Neuronal stem cell (in vitro differentiated cells): Measurements from ENCODE around the gene ATP8B1.
A peak's percentile ranks its signal among the peaks of the same experiment; 100 is the strongest.
"Not testable (repeated sequence)": the region's sequence is repeated elsewhere in the genome, so short reads cannot be mapped to it uniquely, and the experiment has no call there.

Experiments used
- DNase-seq: peaks from one replicate; pipeline ENCODE4 v3.0.0-alpha.2; 2013; ENCODE audit warnings: low spot score
- H2AFZ ChIP-seq: one replicate; pipeline ENCODE4 v1.6.1; 2013; ENCODE audit warnings: mild to moderate bottlenecking, low read length, inconsistent platforms
- H2AK5ac ChIP-seq: 2 replicates; pipeline ENCODE4 v1.6.1; 2013; ENCODE audit warnings: low read depth, mild to moderate bottlenecking, inconsistent platforms, low read length, moderate library complexity, mixed read lengths
- H2BK120ac ChIP-seq: 2 replicates; pipeline ENCODE4 v1.6.1; 2013; ENCODE audit warnings: low read depth, mild to moderate bottlenecking, inconsistent platforms, low read length, moderate library complexity, mixed read lengths
- H2BK12ac ChIP-seq: one replicate; pipeline ENCODE4 v1.6.1; 2013; ENCODE audit warnings: low read length, inconsistent platforms
- H2BK15ac ChIP-seq: 2 replicates; pipeline ENCODE4 v1.6.1; 2013; ENCODE audit warnings: mild to moderate bottlenecking, low read length, inconsistent platforms, mixed read lengths
- H2BK5ac ChIP-seq: one replicate; pipeline ENCODE4 v1.6.1; 2013; ENCODE audit warnings: inconsistent platforms, mild to moderate bottlenecking, low read length, moderate library complexity
- H3K14ac ChIP-seq: one replicate; pipeline ENCODE4 v1.6.1; 2013; ENCODE audit warnings: low read length, inconsistent platforms
- H3K18ac ChIP-seq: 2 replicates; pipeline ENCODE4 v1.6.1; 2013; ENCODE audit warnings: low read length, inconsistent platforms
- H3K23ac ChIP-seq: 2 replicates; pipeline ENCODE4 v1.6.1; 2013; ENCODE audit warnings: low read depth, mild to moderate bottlenecking, mixed read lengths, low read length, inconsistent platforms; ENCODE audit not compliant: poor library complexity
- H3K27ac ChIP-seq: replicated peaks from 3 replicates; pipeline ENCODE4 v1.5.1; 2013; ENCODE audit warnings: low read length, inconsistent platforms
- H3K27me3 ChIP-seq, 3 experiments: 2 replicates each; pipeline ENCODE4 v1.6.1; 2013; ENCODE audit warnings: low read length in 3 of 3, mild to moderate bottlenecking in 2 of 3, inconsistent platforms in 1 of 3, low read depth in 1 of 3, mixed read lengths in 1 of 3, moderate library complexity in 1 of 3; ENCODE audit not compliant: control insufficient read depth in 3 of 3, insufficient read depth in 3 of 3
- H3K36me3 ChIP-seq, 2 donors: replicated peaks in 1 of 2; 2 replicates each; pipeline ENCODE4 v1.6.1; 2013; ENCODE audit warnings: low read length in 2 of 2; ENCODE audit not compliant: control insufficient read depth in 2 of 2, insufficient read depth in 2 of 2
- H3K4ac ChIP-seq: 2 replicates; pipeline ENCODE4 v1.6.1; 2013; ENCODE audit warnings: inconsistent platforms, mild to moderate bottlenecking, low read length, moderate library complexity
- H3K4me1 ChIP-seq, 2 donors: 1 replicate in 1 of 2; 2 replicates in 1 of 2; pipeline ENCODE4 v1.6.1; 2013; ENCODE audit warnings: low read length in 2 of 2, low read depth in 1 of 2; ENCODE audit not compliant: control insufficient read depth in 2 of 2, insufficient read depth in 1 of 2
- H3K4me2 ChIP-seq: one replicate; pipeline ENCODE4 v1.6.1; 2013; ENCODE audit warnings: mild to moderate bottlenecking, low read length, inconsistent platforms; ENCODE audit not compliant: insufficient read depth, poor library complexity, severe bottlenecking
- H3K4me3 ChIP-seq, 2 donors: 2 replicates each; pipeline ENCODE4 v1.5.1; 2013; ENCODE audit warnings: low read length in 2 of 2, mild to moderate bottlenecking in 2 of 2, inconsistent platforms in 1 of 2, moderate library complexity in 1 of 2
- H3K79me1 ChIP-seq: one replicate; pipeline ENCODE4 v1.6.1; 2013; ENCODE audit warnings: low read depth, mild to moderate bottlenecking, inconsistent platforms, low read length, moderate library complexity
- H3K9ac ChIP-seq: one replicate; pipeline ENCODE4 v1.6.1; 2013; ENCODE audit warnings: mild to moderate bottlenecking, low read depth, low read length, inconsistent platforms; ENCODE audit not compliant: poor library complexity
- H3K9me3 ChIP-seq, 2 donors: replicated peaks in 1 of 2; 2 replicates each; pipeline versions ENCODE3 to v1.6.1; 2013; ENCODE audit warnings: low read length in 2 of 2, mild to moderate bottlenecking in 2 of 2, inconsistent platforms in 1 of 2, low read depth in 1 of 2, mixed read lengths in 1 of 2, moderate library complexity in 1 of 2; ENCODE audit not compliant: control insufficient read depth in 2 of 2, insufficient read depth in 1 of 2
- H4K8ac ChIP-seq: one replicate; pipeline ENCODE4 v1.6.1; 2013; ENCODE audit warnings: low read depth, mild to moderate bottlenecking, inconsistent platforms, low read length, moderate library complexity
- H4K91ac ChIP-seq: one replicate; pipeline ENCODE4 v1.6.1; 2013; ENCODE audit warnings: low read length, low read depth, mild to moderate bottlenecking, inconsistent platforms; ENCODE audit not compliant: poor library complexity
- WGBS, 2 donors: extraction: QIAGEN DNeasy Blood & Tissue Kit; methylation state at CpG; one replicate each; pipeline ENCODE4 v1.1.7; 2013; ENCODE audit warnings: missing lambda C conversion rate in 2 of 2, mixed read lengths in 1 of 2; ENCODE audit not compliant: insufficient read length in 2 of 2, insufficient replicate concordance in 1 of 2; ENCODE audit errors: extremely low coverage in 2 of 2; 5-methylcytosine and 5-hydroxymethylcytosine counted together

The ATP8B1 gene

DNA sequence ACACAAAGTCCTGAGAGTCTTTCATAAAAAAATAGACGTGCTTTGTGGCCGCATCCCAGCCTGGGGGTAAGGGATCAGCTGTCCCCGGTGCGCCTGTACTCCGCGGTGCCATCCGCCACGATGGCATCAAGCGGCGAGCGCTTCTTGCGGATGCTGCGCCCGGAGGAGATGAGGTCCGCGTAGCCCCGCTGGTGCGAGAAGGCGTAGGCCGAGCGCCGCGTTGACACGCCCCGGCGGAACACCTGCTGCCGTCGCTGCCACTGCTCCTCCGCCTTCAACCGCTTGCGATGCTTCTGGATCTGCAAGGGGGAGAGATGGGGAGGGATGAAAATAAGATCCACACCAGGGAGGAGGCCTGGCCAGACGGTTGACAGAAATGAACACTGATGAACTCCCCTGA is 154.7 kb downstream of the ATP8B1 start:
- DNase-seq: no peak
- Histone ChIP-seq H3K9me3 (no peaks in the 10 kb centered on the region), H4K8ac (no peak overlapping the region), H2BK12ac (no peak overlapping the region), H3K4me3 (no peak overlapping the region), H2AK5ac (peak overlapping the region; percentile 70), H4K91ac (no peak overlapping the region), H3K18ac (no peak overlapping the region), H3K27ac (no peak overlapping the region), H3K23ac (peak overlapping the region; percentile 73), H3K27me3 (no peaks in the 10 kb centered on the region), H3K4me2 (no peak overlapping the region), H2BK5ac (no peak overlapping the region), H3K9ac (no peak overlapping the region), H2AFZ (no peak overlapping the region), H3K4ac (peak overlapping the region; percentile 53), H3K4me1 (no peaks in the 10 kb centered on the region), H3K36me3 (no peaks in the 10 kb centered on the region), H2BK15ac (no peak overlapping the region), H3K79me1 (peaks cover 3% of the 10 kb centered on the region), H3K14ac (peak overlapping the region; percentile 38), H2BK120ac (no peak overlapping the region)
- no CpG with 5 or more reads among the region's 32 CpGs for WGBS, 2 donors

DNA sequence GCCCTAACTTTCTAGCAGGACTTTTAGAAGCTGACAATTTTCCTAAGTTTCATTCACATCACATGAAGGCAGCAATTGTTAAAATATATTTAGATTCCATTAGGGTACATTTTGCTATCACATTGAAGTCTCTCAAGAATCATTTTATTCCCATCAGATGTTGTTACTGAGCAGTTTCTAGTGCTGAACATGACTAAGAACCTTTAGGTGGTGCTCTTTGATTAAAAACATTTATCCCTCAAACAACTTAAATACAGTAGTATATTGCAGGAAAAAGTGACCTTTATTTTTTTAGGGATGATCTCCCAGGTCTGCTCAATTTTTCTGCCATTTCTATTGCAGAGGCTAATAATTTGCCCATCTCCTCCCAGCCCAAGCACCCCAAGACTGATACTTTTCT is 158.6 kb downstream of the ATP8B1 start:
- peaks cover 0 to 3% of the 10 kb centered on the region in 2 donors for H3K36me3 ChIP-seq
- no peak overlapping the region for H2BK15ac ChIP-seq
- H3K9ac ChIP-seq: no peak overlapping the region
- no peak overlapping the region for H2AK5ac ChIP-seq
- H4K8ac ChIP-seq: no peak overlapping the region
- no peak overlapping the region for H3K4me3 ChIP-seq
- no peaks in the 10 kb centered on the region for H3K4me1 ChIP-seq
- no peak overlapping the region for H3K14ac ChIP-seq
- H2AFZ ChIP-seq: no peak overlapping the region
- no peak overlapping the region for H2BK5ac ChIP-seq
- H4K91ac ChIP-seq: no peak overlapping the region
- H2BK120ac ChIP-seq: no peak overlapping the region
- no peak for DNase-seq
- H3K18ac ChIP-seq: no peak overlapping the region
- H3K4me2 ChIP-seq: no peak overlapping the region
- no peak overlapping the region for H3K4ac ChIP-seq
- H3K9me3 ChIP-seq: no peaks in the 10 kb centered on the region
- no peaks in the 10 kb centered on the region for H3K27me3 ChIP-seq
- H3K27ac ChIP-seq: no peak overlapping the region
- no peak overlapping the region for H3K23ac ChIP-seq
- H3K79me1 ChIP-seq: peaks cover 7% of the 10 kb centered on the region
- no peak overlapping the region for H2BK12ac ChIP-seq

DNA sequence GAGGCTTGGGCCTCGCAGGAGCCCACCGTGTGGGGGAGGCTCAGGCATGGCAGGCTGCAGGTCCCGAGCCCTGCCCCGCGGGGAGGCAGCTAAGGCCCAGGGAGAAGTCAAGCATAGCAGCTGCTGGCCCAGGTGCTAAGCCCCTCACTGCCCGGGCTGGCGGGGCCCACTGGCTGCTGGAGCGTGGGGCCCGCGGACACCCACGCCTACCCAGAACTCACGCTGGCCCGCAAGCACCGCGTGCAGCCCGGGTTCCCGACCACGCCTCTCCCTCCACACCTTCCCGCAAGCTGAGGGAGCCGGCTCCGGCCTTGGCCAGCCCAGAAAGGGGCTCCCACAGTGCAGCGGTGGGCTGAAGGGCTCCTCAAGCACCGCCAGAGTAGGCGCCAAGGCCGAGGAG is 159.4 kb downstream of the ATP8B1 start:
- not testable (repeated sequence) for H3K14ac ChIP-seq, H2BK15ac ChIP-seq, H2BK12ac ChIP-seq, H2AK5ac ChIP-seq, H3K27me3 ChIP-seq, H2BK5ac ChIP-seq, H3K79me1 ChIP-seq, H3K4me3 ChIP-seq, H3K4me1 ChIP-seq, DNase-seq, H2AFZ ChIP-seq, H3K9me3 ChIP-seq, H4K91ac ChIP-seq, H3K9ac ChIP-seq, H3K18ac ChIP-seq, H2BK120ac ChIP-seq, H3K36me3 ChIP-seq, H3K27ac ChIP-seq, H3K4ac ChIP-seq, H3K4me2 ChIP-seq
- peak overlapping the region; percentile 55 for H3K23ac ChIP-seq
- no CpG with 5 or more reads among the region's 25 CpGs for WGBS, 2 donors
- peak overlapping the region; percentile 17 for H4K8ac ChIP-seq

DNA sequence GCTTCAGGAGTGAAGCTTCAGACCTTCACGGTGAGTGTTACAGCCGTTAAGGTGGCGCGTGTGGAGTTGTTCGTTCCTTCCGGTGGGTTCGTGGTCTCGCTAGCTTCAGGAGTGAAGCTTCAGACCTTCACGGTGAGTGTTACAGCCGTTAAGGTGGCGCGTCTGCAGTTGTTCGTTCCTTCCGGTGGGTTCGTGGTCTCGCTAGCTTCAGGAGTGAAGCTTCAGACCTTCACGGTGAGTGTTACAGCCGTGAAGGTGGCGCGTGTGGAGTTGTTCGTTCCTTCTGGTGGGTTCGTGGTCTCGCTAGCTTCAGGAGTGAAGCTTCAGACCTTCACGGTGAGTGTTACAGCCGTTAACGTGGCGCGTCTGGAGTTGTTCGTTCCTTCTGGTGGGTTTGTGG is 160.7 kb downstream of the ATP8B1 start:
- H2BK120ac ChIP-seq, H2BK12ac ChIP-seq, H3K4me1 ChIP-seq, H3K9me3 ChIP-seq, H3K4me2 ChIP-seq, H2BK15ac ChIP-seq, H3K79me1 ChIP-seq, H2AK5ac ChIP-seq, H3K27ac ChIP-seq, H3K4ac ChIP-seq, H3K9ac ChIP-seq, H4K91ac ChIP-seq, H3K27me3 ChIP-seq, H2BK5ac ChIP-seq, H3K23ac ChIP-seq, H3K36me3 ChIP-seq, H2AFZ ChIP-seq, DNase-seq, H4K8ac ChIP-seq: not testable (repeated sequence)
- Histone ChIP-seq H3K4me3 (peak overlapping the region in 1 of 2 donors; percentile 44), H3K14ac (peak overlapping the region; percentile 94), H3K18ac (peak overlapping the region; percentile 64)
- WGBS, 2 donors: no CpG with 5 or more reads among the region's 29 CpGs
